ENCODE measurements around the gene VEZT.

The VEZT gene

DNA sequence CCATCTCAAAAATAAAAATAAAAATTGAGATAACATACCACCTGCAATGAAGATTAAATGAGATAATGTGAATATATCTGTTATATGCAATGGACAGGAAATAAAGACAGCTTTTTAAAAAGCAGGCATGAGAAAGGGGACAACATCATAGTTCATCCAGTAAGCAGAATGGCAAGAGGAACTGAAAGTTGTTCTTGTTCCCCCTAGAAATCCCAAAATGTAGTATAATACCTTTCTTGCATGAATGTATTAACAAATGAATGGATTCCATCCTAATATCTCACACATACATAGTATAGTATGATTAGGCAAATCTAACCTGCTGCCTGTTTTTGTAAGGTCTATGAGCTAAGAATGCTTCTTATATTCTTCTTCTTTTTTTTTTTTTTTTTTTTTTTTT lies 31.8 kb upstream of the VEZT start:
- no peaks in the 10 kb centered on the region for H3K36me3 ChIP-seq (ENCODE audit: insufficient read depth)
- H3K4me2 ChIP-seq: no peak overlapping the region
- no peak overlapping the region for H3K9ac ChIP-seq
- H3K79me2 ChIP-seq (ENCODE audit: insufficient read depth, low read depth): no peaks in the 10 kb centered on the region
- TF ChIP-seq, protein P1, sequence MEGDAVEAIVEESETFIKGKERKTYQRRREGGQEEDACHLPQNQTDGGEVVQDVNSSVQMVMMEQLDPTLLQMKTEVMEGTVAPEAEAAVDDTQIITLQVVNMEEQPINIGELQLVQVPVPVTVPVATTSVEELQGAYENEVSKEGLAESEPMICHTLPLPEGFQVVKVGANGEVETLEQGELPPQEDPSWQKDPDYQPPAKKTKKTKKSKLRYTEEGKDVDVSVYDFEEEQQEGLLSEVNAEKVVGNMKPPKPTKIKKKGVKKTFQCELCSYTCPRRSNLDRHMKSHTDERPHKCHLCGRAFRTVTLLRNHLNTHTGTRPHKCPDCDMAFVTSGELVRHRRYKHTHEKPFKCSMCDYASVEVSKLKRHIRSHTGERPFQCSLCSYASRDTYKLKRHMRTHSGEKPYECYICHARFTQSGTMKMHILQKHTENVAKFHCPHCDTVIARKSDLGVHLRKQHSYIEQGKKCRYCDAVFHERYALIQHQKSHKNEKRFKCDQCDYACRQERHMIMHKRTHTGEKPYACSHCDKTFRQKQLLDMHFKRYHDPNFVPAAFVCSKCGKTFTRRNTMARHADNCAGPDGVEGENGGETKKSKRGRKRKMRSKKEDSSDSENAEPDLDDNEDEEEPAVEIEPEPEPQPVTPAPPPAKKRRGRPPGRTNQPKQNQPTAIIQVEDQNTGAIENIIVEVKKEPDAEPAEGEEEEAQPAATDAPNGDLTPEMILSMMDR (conservative IDR thresholded peaks at IDR 0.05; ENCODE audit: low read depth, low read length): no peak
- no peak overlapping the region for H3K27ac ChIP-seq
- no peaks in the 10 kb centered on the region for H4K20me1 ChIP-seq (ENCODE audit: insufficient read depth)
- no peaks in the 10 kb centered on the region for H3K27me3 ChIP-seq (ENCODE audit: insufficient read depth, low read depth)
- H3K4me1 ChIP-seq (ENCODE audit: low read depth, poor library complexity, severe bottlenecking): no peaks in the 10 kb centered on the region
- H3K4me3 ChIP-seq (IDR thresholded peaks at IDR 0.05; ENCODE audit: insufficient read depth, low read depth, low read length): no peak overlapping the region
- H2AFZ ChIP-seq (ENCODE audit: low read depth): no peak overlapping the region

DNA sequence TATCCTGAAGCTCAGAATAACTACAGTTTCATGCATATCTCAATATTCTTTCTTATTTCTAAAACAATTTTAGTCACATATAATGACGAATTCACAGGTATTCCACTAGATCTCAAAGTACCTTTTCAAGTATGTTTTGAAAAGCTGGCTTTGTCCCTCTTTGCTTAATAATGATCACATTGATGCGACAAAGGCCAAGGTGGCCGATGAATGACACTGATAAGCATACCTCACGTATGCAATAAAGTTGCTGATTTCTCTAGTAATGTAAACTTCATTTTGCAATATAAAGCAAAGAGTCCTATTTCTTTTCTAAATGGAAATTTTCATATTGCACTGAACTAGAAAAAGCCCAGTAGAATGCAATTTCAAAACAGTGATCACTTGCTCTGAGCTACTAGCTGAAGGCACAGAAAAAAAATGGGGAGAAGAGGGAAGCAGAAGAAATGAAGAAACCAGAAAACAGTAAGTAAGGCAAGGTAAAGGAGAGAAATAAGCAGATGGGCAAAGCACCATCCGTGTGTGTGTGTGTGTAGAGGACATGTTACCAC lies 29.7 kb upstream of the VEZT start:
- H3K79me2 ChIP-seq (ENCODE audit: insufficient read depth, low read depth): no peaks in the 10 kb centered on the region
- no peak overlapping the region for H3K4me2 ChIP-seq
- no peak overlapping the region for H2AFZ ChIP-seq (ENCODE audit: low read depth)
- H4K20me1 ChIP-seq (ENCODE audit: insufficient read depth): no peaks in the 10 kb centered on the region
- no peaks in the 10 kb centered on the region for H3K36me3 ChIP-seq (ENCODE audit: insufficient read depth)
- TF ChIP-seq, protein P1 (conservative IDR thresholded peaks at IDR 0.05; ENCODE audit: low read depth, low read length): no peak
- no peak overlapping the region for H3K9ac ChIP-seq
- H3K27ac ChIP-seq: no peak overlapping the region
- H3K4me1 ChIP-seq (ENCODE audit: low read depth, poor library complexity, severe bottlenecking): no peaks in the 10 kb centered on the region
- H3K27me3 ChIP-seq (ENCODE audit: insufficient read depth, low read depth): no peaks in the 10 kb centered on the region
- H3K4me3 ChIP-seq (IDR thresholded peaks at IDR 0.05; ENCODE audit: insufficient read depth, low read depth, low read length): no peak overlapping the region

DNA sequence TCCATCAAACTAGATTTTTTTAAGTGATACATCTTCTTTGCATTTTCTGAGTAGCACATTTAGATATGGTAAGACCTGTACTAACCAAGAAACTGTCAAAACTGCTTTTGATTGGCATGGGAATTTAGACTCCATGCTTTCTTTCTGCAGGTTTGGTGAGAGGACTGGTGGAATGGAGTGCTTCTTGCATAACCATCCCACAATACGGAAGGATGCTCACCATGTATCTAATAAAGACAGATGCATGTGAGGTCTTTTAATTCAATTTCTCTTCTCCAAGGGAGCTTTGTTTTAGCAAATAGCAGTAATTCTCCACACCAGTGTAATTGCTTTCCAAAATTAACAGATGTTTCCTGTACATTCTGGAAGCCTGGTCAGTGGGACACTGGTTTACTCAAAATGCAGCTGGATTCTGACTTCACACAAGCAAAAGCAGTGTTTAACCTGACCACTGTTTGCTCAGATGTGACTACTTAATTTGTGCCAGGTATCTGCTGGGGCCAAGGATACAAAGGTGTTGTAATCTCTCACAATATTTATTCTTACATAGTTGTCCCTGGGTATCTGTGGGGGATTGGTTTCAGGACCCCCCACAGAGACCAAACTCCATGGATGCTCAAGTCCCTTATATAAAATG lies 26.4 kb upstream of the VEZT start:
- Histone ChIP-seq H3K79me2 (ENCODE audit: insufficient read depth, low read depth) (no peaks in the 10 kb centered on the region), H3K4me2 (no peak overlapping the region), H3K27me3 (ENCODE audit: insufficient read depth, low read depth) (no peaks in the 10 kb centered on the region), H2AFZ (ENCODE audit: low read depth) (no peak overlapping the region), H4K20me1 (ENCODE audit: insufficient read depth) (no peaks in the 10 kb centered on the region), H3K27ac (no peak overlapping the region), H3K4me1 (ENCODE audit: low read depth, poor library complexity, severe bottlenecking) (no peaks in the 10 kb centered on the region), H3K9ac (no peak overlapping the region), H3K36me3 (ENCODE audit: insufficient read depth) (no peaks in the 10 kb centered on the region), H3K4me3 (IDR thresholded peaks at IDR 0.05; ENCODE audit: insufficient read depth, low read depth, low read length) (no peak overlapping the region)
- TF ChIP-seq, protein P1 (conservative IDR thresholded peaks at IDR 0.05; ENCODE audit: low read depth, low read length): no peak

DNA sequence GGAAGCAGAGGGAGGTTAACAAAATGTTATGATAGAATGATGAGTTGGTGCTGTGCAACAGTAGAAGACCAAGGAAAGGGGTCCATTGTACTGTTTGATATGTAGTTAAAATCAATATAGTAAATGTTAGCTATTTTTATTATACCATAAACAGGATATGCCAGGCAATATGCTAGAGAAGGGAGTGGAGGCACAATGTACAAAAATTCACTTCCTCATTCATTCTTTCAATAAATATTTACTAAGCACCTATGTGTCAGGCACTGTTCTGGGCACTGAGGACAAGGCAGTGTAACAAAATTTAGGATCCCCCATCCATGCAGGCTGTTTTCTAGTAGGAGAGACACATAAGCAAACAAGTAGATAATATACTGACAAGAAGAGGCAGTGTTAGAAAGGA lies 25.3 kb upstream of the VEZT start:
- Histone ChIP-seq H2AFZ (ENCODE audit: low read depth) (no peak overlapping the region), H3K36me3 (ENCODE audit: insufficient read depth) (no peaks in the 10 kb centered on the region), H3K79me2 (ENCODE audit: insufficient read depth, low read depth) (no peaks in the 10 kb centered on the region), H3K27ac (no peak overlapping the region), H3K9ac (no peak overlapping the region), H4K20me1 (ENCODE audit: insufficient read depth) (no peaks in the 10 kb centered on the region), H3K27me3 (ENCODE audit: insufficient read depth, low read depth) (no peaks in the 10 kb centered on the region), H3K4me1 (ENCODE audit: low read depth, poor library complexity, severe bottlenecking) (no peaks in the 10 kb centered on the region), H3K4me3 (IDR thresholded peaks at IDR 0.05; ENCODE audit: insufficient read depth, low read depth, low read length) (no peak overlapping the region), H3K4me2 (no peak overlapping the region)
- TF ChIP-seq, protein P1 (conservative IDR thresholded peaks at IDR 0.05; ENCODE audit: low read depth, low read length): no peak
